SK-N-SH treated with all-trans-retinoic acid at 6 μM for 48 hours (cell line): Measurements from ENCODE around the gene ERCC2.

ENCODE experiments used
- ATAC-seq: fragments of 200-7000 bp; cut with Tn5 transposase; 3 replicates; pipeline ENCODE4 v1.9.1; 2020; ENCODE audit warnings: mild to moderate bottlenecking, moderate library complexity
- ARNTL ChIP-seq: fragments of 450-650 bp; formaldehyde crosslinking; IDR thresholded peaks from 2 replicates; pipeline ENCODE4 v1.5.0; 2020; ENCODE audit warnings: low read depth, mild to moderate bottlenecking, moderate library complexity, borderline replicate concordance
- CREB5 ChIP-seq: fragments of 250-450 bp; sonication (Bioruptor Pico); IDR thresholded peaks from 2 replicates; pipeline ENCODE4 v1.5.1; 2020; ENCODE audit warnings: low read depth, mild to moderate bottlenecking, moderate library complexity
- CSDC2 ChIP-seq: fragments of 250-450 bp; sonication (Bioruptor Pico); IDR thresholded peaks from 2 replicates; pipeline ENCODE4 v1.5.0; 2020; ENCODE audit warnings: mild to moderate bottlenecking, moderate library complexity
- CSRNP3 ChIP-seq: fragments of 250-450 bp; sonication (Bioruptor Pico); IDR thresholded peaks from 2 replicates; pipeline ENCODE4 v1.5.1; 2021; ENCODE audit warnings: mild to moderate bottlenecking, moderate library complexity
- ESRRG ChIP-seq: fragments of 250-450 bp; sonication (Bioruptor Pico); IDR thresholded peaks from 2 replicates; pipeline ENCODE4 v1.6.1; 2021; ENCODE audit warnings: mild to moderate bottlenecking
- GLIS3 ChIP-seq: fragments of 250-450 bp; sonication (Bioruptor Pico); IDR thresholded peaks from 2 replicates; pipeline ENCODE4 v1.5.0; 2020; ENCODE audit warnings: mild to moderate bottlenecking, moderate library complexity
- ISL1 ChIP-seq: fragments of 250-450 bp; sonication (Bioruptor Pico); IDR thresholded peaks from 2 replicates; pipeline ENCODE4 v2.1.2; 2022; ENCODE audit warnings: mild to moderate bottlenecking, moderate library complexity
- OSR1 ChIP-seq: fragments of 250-450 bp; sonication (Bioruptor Pico); IDR thresholded peaks from 2 replicates; pipeline ENCODE4 v1.8.0; 2022; ENCODE audit warnings: moderate library complexity, mild to moderate bottlenecking, inconsistent platforms
- PATZ1 ChIP-seq: fragments of 250-450 bp; sonication (Bioruptor Pico); IDR thresholded peaks from 2 replicates; pipeline ENCODE4 v1.8.0; 2020; ENCODE audit warnings: mild to moderate bottlenecking, moderate library complexity, borderline replicate concordance
- POU6F1 ChIP-seq: fragments of 250-450 bp; sonication (Bioruptor Pico); IDR thresholded peaks from 2 replicates; pipeline ENCODE4 v1.8.0; 2021; ENCODE audit warnings: low read depth, mild to moderate bottlenecking, moderate library complexity, borderline replicate concordance
- PPARA ChIP-seq: fragments of 250-450 bp; sonication (Bioruptor Pico); IDR thresholded peaks from 2 replicates; pipeline ENCODE4 v1.5.0; 2020; ENCODE audit warnings: mild to moderate bottlenecking, borderline replicate concordance
- RARB ChIP-seq: fragments of 250-450 bp; sonication (Bioruptor Pico); IDR thresholded peaks from 2 replicates; pipeline ENCODE4 v1.8.0; 2021; ENCODE audit warnings: mild to moderate bottlenecking, moderate library complexity
- SNAI2 ChIP-seq: fragments of 250-450 bp; sonication (Bioruptor Pico); IDR thresholded peaks from 2 replicates; pipeline ENCODE4 v1.5.0; 2020; ENCODE audit warnings: mild to moderate bottlenecking, moderate library complexity
- TCF4 ChIP-seq: fragments of 250-450 bp; sonication (Bioruptor Pico); IDR thresholded peaks from 2 replicates; pipeline ENCODE4 v1.8.0; 2021; ENCODE audit warnings: mild to moderate bottlenecking, moderate library complexity, borderline replicate concordance
- ZC3H10 ChIP-seq: fragments of 250-450 bp; sonication (Bioruptor Pico); IDR thresholded peaks from 2 replicates; pipeline ENCODE4 v1.5.1; 2021; ENCODE audit warnings: mild to moderate bottlenecking, moderate library complexity
- ZFP3 ChIP-seq: fragments of 250-450 bp; sonication (Bioruptor Pico); IDR thresholded peaks from 2 replicates; pipeline ENCODE4 v1.5.0; 2020; ENCODE audit warnings: mild to moderate bottlenecking, moderate library complexity
- ZFP30 ChIP-seq: fragments of 450-650 bp; formaldehyde crosslinking; IDR thresholded peaks from 2 replicates; pipeline ENCODE4 v1.5.0; 2022; ENCODE audit warnings: mild to moderate bottlenecking, moderate library complexity
- ZNF565 ChIP-seq: fragments of 450-650 bp; formaldehyde crosslinking; conservative IDR thresholded peaks from 2 replicates; pipeline ENCODE4 v1.5.0; 2020; ENCODE audit warnings: low read depth, mild to moderate bottlenecking, moderate library complexity
- ZNF70 ChIP-seq: fragments of 450-650 bp; formaldehyde crosslinking; IDR thresholded peaks from 2 replicates; pipeline ENCODE4 v1.5.0; 2020; ENCODE audit warnings: mild to moderate bottlenecking, moderate library complexity

The ERCC2 gene

GRCh38 chr19:45391346-45391745 is 21.0 kb upstream of the ERCC2 start:
- peak; percentile 97 for ATAC-seq

GRCh38 chr19:45385392-45386221 is 15.2 kb upstream of the ERCC2 start:
- peak; percentile 36; the same call in 2 of the 3 replicates for ATAC-seq

More at GRCh38 chr19:45391346-45391745, 21.0 kb upstream of the ERCC2 start:
- no peak for TF ChIP-seq GLIS3 (CRISPR knock-in tag)
- TF ChIP-seq POU6F1: no peak
- TF ChIP-seq ZC3H10 (CRISPR knock-in tag): no peak
- TF ChIP-seq TCF4 (CRISPR knock-in tag): no peak
- no peak for TF ChIP-seq SNAI2
- TF ChIP-seq OSR1: no peak
- no peak for TF ChIP-seq ARNTL
- TF ChIP-seq ZFP30 (CRISPR knock-in tag): no peak
- no peak for TF ChIP-seq CREB5 (CRISPR knock-in tag)
- TF ChIP-seq PATZ1: no peak
- TF ChIP-seq ISL1 (CRISPR knock-in tag): no peak

GRCh38 chr19:45382426-45382825 is 12.1 kb upstream of the ERCC2 start:
- no peak for ATAC-seq
- no peak for TF ChIP-seq CSRNP3 (CRISPR knock-in tag)
- TF ChIP-seq ARNTL: no peak
- no peak for TF ChIP-seq ZNF565 (CRISPR knock-in tag)

More at GRCh38 chr19:45385392-45386221, 15.2 kb upstream of the ERCC2 start:
- TF ChIP-seq OSR1 (no peak), TCF4 (CRISPR knock-in tag) (no peak), CSDC2 (CRISPR knock-in tag) (no peak), ESRRG (CRISPR knock-in tag) (no peak), RARB (CRISPR knock-in tag) (no peak), GLIS3 (CRISPR knock-in tag) (no peak), PPARA (CRISPR knock-in tag) (no peak), ZNF70 (no peak), ZC3H10 (CRISPR knock-in tag) (no peak), ZNF565 (CRISPR knock-in tag) (no peak), ZFP30 (CRISPR knock-in tag) (no peak), ARNTL (no peak)

- TF ChIP-seq ZFP30 (CRISPR knock-in tag): no peak
- TF ChIP-seq ZFP3 (CRISPR knock-in tag): no peak
- TF ChIP-seq ISL1 (CRISPR knock-in tag): no peak
- TF ChIP-seq CSRNP3 (CRISPR knock-in tag): no peak
- TF ChIP-seq RARB (CRISPR knock-in tag): no peak
- ATAC-seq: no peak
Measured at GRCh38 chr19:45380107-45380506, 9.7 kb upstream of the ERCC2 start.
